ENCODE measurements around the gene FLT4.
"Not testable (repeated sequence)": the region's sequence is repeated elsewhere in the genome, so short reads cannot be mapped to it uniquely, and the experiment has no call there.

FLT4 gene

GRCh38 chr5:180649297-180650039 is at the start of gene FLT4:
FLT4 (minus strand) TSS chr5:180649600; CDS start chr5:180649545, 55 bp downstream.
- DNase-seq, result peak; percentile 43

DNA sequence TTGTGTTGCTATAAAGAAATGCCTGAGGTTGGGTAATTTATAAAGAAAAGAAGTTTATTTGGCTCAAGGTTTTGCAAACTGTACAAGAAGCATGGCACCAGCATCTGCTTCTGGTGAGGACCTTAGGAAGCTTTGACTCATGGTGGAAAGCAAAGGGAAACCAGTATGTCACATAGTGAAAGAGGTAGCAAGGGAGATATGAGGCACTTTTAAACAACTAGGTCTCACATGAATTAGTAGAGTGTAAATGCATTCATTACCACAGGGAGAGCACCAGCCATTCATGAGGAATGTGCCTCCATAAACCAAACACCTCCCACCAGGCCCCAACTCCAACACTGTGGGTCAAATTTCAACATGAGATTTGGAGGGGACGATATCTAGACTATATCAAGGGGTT is 49.6 kb upstream of the FLT4 start:
- DNase-seq, result no peak

DNA sequence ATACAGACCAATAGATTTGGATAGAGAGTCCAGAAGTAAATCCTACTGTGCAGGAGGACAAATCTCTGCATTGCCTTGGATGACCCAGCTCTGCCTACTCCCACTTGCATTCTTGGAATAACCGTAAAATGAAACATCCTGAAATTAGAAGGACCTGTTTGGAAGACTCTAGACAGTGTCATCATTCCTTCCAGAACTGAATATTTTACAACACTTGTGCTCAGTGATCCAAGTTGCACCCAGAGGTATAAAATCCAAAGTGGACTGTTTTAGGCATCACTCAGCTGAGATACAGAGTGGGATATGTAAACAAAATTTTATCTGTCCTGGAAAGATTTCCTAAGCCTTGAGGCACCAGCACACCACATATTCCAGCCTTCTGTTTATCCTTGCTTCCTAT is 46.7 kb upstream of the FLT4 start:
- DNase-seq, result no peak

DNA sequence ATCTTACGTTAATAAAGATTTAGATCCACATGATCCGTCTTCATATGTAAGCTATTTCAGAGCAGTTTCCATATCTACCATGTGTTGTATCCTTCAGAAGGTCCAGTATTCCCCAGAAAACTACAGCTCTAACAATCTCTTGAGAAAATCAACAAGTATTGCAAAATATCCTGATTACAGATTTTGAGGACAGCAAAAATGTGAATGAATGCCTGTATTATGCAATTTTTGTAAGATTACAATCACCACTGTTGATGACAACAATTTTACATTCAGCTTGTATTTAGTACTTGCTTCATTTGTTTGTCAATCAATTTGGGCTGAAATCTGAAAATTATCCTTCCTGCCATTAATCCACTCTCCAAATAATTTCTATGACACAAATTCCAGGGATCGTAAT is 43.0 kb upstream of the FLT4 start:
- no peak for DNase-seq

- no peak for DNase-seq
Observed at GRCh38 chr5:180691046-180691445, 41.6 kb upstream of the FLT4 start.

GRCh38 chr5:180690562-180690961 is 41.2 kb upstream of the FLT4 start:
- no peak for DNase-seq

DNA sequence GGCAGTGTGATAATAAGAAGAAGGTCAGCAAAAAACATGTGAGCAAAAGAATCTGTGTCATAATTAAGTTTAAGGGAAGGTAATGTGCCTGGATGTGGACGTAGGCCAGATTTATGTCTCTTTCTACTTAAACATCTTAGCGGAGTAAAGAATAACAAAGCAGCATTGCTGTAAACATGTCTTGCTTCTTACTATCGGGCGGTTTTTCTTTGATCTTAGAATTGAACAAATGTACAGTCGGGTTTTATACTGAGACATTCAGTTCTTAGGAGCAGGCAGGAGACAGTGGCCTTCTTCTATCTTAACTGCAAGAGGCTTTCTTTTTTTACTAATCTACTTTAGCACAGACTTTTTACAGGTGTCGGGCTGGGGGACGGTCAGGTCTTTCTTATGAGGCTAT is 40.4 kb upstream of the FLT4 start:
- no peak for DNase-seq

DNA sequence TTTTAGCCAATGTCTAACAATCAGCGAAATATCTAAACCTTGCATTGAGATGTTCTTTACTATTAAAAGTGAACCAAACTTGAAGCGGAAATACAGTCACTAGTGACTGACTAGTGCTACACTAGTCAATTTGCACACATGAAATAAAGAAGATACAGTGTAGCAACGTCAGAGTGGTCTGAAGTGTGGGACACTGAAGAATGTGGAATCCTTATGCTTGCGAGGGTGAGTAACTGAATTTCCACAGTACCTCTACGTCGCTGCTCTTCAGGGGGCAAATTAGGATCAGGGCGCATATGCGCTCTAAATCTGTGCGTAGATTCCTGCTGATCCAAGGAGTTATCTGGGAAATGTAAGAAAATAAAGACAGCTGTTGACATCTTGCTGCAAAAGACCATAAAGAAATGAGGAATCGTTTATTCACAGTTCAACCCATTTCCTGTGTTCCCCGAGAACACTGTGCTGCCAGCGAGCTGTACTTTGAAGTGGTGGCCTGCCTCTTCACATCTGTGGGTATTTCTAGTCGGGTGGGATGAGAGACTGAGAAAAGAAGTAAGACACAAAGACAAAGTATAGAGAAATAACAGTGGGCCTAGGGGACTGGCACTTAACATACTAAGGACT is 39.8 kb upstream of the FLT4 start:
- no peak for DNase-seq

GRCh38 chr5:180688330-180689070 is 39.1 kb upstream of the FLT4 start:
- DNase-seq, result no peak

DNA sequence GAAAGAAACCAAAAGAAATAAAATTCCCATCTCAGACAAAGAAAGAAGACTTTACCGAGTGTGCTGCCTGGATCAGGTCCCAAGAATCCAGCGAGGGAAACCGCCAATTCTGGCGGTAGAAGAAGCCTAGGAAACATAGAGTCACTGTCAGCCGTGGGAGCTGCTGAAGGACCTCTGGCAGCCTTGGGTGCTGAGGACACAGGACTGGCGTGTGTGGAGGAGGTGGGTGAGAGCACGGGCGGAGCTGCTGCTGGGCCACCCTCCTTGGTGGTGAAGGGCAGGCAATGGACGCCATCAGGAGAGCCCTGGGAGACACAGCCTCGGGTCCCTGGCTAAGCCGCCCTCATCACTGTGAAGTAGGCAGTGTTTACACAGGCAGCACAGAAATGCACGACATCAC is 37.4 kb upstream of the FLT4 start:
- DNase-seq, result not testable (repeated sequence)

DNA sequence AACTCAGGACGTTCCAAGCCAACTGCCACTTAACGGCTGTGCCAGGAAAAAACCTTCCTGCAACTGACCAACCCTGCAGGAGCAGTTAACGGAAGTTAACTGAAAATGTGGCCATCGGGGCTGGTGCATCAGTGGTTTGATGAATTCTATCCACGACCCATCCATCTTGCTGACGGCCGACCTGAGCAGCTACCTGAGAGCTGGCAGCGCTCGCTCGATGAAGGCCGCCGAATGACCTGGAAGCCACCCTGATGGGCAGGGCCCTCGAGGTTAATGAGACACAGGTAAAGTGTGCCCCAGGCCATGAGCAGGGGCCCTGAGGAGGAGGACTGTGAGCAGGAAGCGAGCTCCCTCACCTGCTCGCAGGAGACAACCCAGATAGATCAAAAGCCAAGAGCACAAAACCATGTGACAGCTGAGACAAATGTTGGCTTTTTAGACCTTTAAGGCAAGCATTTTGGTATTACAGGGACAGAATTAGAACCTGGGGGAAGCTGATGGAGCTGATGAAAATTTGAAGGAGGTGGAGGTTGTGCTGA is 35.3 kb upstream of the FLT4 start:
- no peak for DNase-seq

GRCh38 chr5:180683220-180683922 is 34.0 kb upstream of the FLT4 start:
- DNase-seq, result no peak

- DNase-seq, result no peak
Observed at GRCh38 chr5:180682560-180682959, 33.2 kb upstream of the FLT4 start.

DNA sequence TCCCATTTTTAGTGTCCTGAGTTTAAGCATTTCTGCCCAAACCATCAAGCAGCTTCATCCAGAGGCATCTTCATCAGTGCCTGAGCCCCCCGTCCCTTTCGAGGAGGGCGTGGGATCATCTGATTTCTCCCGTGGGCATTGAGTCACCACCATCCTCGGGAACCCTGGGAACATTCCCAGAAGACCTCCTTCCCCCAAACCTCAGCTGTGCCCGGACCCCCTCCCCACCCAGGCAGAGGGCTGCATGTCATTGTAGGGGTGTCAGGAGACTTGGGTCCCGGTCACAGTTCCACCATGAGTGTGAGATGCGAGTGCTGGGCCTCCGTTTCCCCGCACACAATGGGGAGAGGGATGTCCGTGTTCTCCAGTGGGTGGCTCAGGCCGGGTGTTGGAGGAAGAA is 32.6 kb upstream of the FLT4 start:
- not testable (repeated sequence) for DNase-seq

DNA sequence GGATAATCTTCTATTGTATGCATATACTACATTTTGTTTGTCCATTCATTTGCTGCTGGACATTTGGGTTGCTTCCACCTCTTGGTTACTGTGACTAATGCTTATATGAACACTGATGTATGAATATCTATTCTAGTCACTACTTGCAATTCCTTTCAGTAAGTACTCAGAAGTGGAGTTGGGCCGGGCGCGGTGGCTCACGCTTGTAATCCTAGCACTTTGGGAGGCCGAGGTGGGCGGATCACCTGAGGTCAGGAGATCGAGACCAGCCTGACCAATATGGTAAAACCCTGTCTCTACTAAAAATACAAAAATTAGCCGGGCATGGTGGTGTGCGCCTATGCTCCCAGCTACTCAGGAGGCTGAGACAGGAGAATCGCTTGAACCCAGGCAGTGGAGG is 28.9 kb upstream of the FLT4 start:
- not testable (repeated sequence) for DNase-seq

DNA sequence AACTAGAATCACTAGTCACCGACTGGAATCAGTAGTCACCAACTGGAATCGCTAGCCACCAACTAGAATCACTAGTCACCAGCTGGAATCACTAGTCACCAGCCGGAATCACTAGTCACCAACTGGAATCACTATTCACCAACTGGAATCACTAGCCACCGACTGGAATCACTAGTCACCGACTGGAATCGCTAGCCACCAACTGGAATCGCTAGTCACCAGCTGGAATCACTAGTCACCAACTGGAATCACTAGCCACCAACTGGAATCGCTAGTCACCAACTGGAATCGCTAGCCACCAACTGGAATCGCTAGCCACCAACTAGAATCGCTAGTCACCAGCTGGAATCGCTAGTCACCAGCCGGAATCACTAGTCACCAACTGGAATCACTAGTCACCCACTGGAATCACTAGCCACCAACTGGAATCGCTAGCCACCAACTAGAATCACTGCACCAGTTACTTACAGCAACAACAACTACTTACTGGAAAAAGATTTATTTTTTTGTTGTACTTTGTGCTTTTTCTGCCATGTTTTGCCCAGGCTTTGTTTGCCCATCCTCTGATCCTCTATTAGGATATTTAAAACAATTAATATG is 25.7 kb upstream of the FLT4 start:
- no peak for DNase-seq

GRCh38 chr5:180674090-180674475 is 24.7 kb upstream of the FLT4 start:
- not testable (repeated sequence) for DNase-seq

- DNase-seq, result no peak
Observed at GRCh38 chr5:180673371-180674089, 24.1 kb upstream of the FLT4 start.

- not testable (repeated sequence) for DNase-seq
Observed at GRCh38 chr5:180671958-180672524, 22.6 kb upstream of the FLT4 start.

DNA sequence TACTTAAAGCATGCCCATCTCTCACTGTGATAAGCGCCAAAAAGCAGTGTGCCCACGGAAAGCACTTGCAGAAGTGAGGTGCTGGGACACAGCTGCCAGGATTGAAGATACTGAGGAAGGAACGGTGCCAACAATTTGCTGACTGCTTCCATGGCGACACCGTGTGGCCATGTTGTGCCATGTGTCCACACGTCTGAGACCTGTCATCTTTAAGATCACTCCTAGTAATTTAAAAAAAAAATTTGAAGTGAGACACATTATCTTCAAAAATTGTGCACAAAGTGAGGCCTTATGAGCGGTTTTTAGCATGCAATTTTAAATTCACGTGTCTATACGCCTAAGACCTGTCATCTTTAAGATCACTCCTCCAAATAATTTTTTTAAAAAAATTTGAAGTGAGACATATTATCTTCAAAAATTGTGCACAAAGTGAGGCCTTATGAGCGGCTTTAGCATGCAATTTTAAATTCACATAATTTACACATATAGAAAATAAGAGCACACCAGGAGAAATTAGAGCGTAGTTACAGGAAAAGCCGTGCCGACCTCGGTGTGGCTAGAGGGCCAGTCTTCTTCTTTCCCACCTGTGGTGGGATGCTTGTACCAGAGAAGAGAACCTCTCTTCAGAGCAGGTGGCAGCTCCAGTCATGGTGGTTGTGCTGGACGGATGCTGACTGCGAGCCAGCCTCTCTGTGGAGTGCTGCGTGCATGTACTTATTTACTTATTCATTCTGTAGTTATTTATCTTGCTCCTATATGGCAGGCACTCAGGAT is 21.4 kb upstream of the FLT4 start:
- peak; percentile 97 for DNase-seq

DNA sequence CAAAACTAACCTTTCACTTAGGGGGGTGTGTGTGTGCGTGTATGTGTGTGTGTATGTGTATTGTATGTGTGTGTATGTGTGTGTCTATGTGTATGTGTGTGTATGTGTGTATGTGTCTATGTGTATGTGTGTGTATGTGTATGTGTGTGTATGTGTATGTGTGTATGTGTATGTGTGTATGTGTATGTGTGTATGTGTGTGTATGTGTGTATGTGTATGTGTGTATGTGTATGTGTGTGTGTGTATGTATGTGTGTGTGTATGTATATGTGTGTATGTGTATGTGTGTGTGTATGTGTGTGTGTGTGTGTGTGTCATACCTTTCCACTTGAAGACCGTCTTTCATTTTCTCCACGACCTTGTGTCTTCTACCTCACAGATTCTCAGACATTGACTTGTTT is 20.8 kb upstream of the FLT4 start:
- no peak for DNase-seq
